ENCODE measurements around the gene JAG1.
"Not testable (repeated sequence)": the region's sequence is repeated elsewhere in the genome, so short reads cannot be mapped to it uniquely, and the experiment has no call there.

JAG1 gene

DNA sequence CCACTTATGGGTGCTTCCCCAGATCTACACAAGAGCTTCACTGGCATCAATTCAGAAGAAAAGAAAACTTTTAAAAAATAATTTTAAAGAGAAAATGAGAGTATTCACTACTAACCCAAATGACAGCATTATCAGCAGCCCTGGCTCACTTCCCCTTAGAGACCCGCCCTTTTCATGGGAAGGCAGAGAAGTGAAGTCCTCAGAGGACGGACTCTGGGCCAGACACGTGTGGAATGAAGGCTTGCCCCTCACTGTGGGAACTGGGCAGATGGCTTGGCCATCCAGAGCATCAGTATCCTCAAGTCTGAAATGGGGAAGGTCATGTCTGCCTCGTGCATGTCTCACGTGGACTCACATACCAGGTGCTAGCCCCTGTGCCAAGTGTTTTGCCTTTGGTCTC lies 63.5 kb downstream of the JAG1 start:
- DNase-seq (ENCODE audit: low read depth in 2 of 2): no peak

DNA sequence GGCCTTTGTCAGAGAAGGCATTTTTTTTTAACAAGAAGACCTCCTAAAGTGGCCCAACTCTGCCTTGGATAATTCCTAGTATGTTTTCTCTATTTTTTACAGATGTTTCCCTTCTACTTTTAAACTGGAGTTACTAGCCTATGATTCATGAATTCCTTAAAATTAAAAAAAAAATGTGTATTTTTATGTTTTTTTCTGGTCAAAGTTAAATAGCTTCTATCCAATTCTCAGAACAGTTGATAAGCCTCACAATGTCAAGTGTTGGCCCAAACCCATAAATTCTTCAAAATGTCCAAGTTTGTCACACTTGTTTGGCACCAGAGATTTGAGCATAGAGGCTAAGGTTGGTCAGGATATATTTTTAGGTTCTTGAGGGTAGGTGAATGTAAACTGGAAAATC lies 64.0 kb downstream of the JAG1 start:
- DNase-seq (ENCODE audit: low read depth in 2 of 2): no peak

DNA sequence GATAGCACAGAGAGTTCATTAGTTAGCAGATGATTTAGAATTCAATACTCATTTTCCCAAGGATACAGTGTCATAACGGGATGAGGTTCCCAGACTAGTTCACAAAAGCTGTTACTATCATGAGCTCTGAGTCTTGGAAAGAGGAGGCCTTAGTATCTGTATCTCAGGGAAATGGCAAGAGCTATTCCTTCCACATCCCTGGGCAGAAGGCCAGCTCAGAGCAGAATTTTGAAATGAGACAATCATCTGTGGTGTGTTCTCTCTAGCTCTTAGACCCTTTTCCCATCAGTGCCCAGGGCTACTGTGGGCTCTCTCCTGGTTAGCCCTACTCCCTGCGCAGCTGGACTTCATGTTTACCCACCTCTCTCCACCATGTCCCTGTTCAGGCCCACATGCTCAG lies 64.5 kb downstream of the JAG1 start:
- no peak for DNase-seq (ENCODE audit: low read depth in 2 of 2)

DNA sequence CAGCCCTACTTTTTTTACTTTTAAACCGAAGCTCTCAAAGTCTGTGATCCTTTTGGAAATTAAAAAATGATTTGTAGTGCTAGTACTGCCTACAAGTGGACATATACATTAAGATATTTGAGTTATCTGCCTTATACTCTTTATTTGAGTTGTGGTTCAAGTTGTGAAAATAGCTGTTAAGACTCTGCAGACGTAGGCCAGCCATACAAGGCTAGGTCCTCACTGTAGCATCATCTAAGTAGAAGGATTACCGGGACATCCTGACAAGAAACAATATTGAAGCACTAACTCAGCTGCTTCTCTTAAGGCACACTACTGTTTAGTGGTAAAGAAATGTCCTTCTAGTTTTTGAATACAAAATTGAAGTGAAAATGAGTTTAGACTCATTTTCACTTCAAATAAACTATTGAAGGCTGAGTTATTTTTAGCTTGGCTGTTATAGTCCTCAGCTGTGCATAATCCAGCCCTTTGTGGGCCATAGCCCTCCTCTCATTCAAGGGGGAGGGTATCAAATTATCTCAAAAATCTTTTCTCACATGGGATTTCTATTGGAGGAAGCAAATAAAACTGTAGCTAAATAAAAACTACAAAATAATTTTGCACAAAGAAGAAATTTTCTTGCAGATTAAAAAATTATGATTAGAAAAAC lies 68.1 kb downstream of the JAG1 start:
- DNase-seq (ENCODE audit: low read depth in 2 of 2): no peak

DNA sequence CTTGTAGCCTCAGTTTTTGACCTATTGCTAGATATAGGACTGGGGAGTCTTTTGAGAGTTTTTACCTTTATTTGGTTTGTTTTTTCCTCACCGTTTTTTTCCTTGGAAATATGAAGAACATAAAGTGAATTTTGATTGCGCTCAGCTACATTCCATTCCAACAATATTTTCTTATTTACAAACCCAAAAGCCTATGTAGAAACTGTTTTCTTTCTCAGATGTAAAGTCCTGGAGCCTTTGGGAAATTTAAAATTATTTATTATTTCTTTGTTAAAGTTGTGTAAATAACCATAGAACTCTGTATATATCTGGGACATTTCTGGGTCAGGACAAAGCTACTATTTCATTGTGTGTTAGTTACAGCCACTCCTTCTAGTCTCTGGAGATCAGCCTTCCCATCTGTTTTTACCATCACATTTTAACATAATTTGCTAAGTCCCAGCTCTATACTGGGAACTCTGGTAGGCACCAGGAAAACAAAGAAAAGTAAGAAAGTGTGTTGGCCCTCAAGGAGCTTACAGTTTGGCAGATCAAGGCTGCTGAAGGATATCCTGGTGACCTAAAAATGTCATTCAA lies 68.8 kb downstream of the JAG1 start:
- no peak for DNase-seq (ENCODE audit: low read depth in 2 of 2)

DNA sequence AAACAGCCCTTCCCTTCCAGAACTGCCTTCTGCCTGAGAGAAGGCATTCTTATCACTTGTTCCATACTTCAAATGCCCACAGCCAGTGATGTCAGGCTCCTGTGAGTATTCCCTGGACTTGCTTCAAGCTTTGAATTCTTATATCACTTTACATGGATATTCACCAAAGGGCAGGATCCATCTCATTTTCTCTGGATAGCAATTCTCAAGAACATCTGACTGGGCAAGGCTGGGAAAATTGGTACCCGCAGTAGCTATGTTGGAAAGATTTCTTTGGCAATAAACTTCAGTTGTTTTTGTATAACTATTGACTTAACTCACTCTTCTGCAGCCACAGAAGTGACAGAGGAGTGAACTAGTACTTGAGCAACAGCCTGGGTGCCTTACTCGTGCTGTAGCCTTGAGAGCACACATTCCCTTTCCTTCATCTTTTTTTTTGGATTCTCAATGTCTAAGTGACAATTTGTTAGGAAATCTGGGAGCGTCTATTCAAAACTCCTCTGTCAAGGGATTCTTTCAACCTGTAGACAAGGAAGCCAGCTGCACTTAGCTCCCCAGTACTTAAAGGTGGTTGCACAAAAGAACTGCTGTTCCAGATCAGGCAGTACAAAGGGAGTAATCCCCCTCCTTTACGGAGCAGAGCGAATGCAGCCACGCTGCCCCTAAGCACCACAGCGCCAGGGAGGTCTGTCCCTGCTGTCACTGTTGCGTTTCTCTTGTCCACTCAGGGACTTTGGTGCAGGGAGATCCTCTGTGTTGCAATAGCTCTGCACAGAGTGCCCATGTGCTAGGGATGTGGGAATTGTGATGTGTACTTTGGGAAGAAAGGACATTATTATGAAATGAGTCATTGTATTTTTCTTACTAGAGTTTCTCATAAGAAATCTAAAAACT lies 69.6 kb downstream of the JAG1 start:
- DNase-seq (ENCODE audit: low read depth in 2 of 2): no peak

DNA sequence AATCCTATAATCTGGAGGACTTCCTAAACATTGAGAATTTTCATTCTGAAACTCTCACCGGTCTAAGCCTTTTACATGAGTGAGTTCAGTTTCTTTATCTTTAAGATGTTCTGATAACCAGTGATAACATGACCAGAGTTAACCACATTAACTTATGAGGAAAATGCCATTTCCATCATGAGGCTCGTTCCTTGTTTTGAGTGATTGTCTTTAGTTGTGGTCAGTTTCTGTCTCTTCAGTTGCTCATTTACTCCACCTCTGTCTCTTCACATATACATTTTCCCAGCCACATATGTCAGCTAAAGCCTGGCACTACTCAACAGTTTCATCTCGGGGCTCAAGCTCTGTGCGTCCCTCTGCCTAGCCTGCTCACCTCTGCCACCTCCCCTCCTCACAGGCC lies 70.4 kb downstream of the JAG1 start:
- DNase-seq (ENCODE audit: low read depth in 2 of 2): no peak

DNA sequence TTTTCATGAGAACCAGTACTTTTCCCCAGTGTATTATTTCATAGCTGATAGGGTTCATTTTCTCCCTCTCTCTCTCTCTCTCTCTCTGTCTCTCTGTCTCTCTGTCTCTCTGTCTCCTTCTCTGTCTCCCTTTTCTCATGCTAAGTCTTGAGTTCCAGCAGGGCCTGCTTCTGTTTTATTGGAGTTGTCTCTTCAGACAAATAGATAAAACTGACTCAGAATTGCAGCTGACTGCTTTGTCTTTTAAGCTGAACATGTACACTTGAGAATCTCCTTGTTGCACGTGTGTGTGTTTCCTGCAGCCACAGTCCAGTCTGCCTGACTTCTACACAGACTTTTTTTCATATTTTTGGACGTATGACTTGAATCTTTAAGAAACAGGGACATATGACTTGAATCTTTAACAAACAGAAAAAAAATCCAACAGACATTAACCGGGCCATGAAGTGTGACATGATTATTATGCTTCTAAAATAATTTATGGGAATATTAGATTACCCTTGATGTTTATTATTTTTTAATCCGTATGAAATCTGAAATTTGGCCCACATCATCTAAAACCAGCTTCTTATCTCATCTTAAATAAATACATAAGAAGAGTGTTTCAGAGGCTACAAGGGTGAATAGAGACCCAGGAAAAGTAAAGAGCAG lies 71.5 kb downstream of the JAG1 start:
- DNase-seq (ENCODE audit: low read depth in 2 of 2): no peak

DNA sequence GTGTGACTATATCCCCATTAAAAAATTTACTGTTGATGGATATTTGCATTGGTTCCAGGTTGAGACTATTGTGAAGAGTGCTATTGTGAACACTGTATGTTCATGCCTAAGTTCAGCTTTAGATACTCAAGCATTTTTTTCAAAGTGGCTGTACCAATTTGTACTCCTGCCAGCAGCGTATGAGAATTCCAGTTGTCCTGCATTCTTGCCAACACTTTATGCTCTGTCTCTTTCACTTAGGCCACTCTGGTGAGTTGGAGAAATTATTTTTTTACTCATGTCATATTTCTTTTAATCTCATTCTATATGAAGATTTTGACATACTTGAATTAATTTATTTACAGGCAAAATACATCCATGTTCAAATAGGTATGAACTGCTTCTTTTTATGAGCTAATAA lies 76.2 kb downstream of the JAG1 start:
- DNase-seq (ENCODE audit: low read depth in 2 of 2): no peak

DNA sequence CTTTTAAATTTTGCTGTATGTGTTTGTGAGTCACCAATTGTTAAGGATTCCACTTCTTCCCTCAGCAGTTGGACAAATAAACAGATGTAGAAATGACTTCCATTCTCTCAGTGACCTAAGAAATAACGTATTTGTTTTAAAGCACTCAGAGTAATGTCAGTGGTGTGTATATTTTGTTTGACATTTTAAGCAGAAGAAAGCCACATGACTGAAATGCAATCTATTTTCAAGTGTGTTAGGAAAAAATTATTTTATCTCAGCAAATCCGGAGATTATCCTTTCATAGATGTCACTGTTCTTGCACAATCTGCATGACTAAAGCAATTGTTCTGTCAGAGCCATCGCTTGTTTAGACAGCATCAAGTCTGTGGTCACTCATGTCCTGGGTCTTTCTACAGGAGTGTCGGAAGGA lies 77.1 kb downstream of the JAG1 start:
- DNase-seq (ENCODE audit: low read depth in 2 of 2): no peak

DNA sequence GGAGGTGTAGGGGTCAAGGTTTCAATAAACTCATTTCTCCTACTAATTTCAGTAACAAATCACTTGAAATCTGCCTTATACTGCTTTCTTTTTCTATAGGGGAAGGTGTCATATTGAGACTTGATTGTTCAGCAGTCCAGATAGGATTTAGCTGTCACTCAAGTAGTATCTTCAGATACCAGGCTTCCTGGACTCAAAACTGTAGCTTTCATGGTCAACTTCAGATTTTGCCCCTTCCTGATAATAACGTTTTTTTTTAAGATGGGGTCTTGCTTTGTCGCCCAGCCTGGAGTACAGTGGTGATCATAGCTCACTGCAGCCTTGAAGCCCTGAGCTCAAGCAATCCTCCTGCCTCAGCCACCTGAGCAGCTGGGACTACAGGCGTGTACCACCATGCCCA lies 77.8 kb downstream of the JAG1 start:
- DNase-seq (ENCODE audit: low read depth in 2 of 2): no peak

DNA sequence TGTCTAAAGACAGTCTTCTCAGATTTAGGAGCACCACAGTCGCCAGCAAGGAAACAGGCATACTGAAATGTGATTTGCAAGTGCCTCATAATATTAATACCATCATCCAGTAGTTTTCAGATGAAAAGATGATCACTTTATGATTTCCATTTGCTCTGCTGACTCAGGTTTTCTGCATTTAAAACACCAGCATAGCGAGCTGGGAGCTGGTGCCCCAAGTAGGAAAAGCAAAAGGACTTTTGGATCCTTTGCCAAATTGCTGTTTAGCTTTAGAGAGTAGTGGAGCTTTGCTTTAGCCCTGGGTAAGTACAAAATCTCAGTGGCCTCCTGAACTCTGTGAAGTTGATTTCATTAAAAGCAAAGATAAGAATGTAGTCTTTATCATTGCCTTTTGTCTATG lies 78.5 kb downstream of the JAG1 start:
- no peak for DNase-seq (ENCODE audit: low read depth in 2 of 2)

DNA sequence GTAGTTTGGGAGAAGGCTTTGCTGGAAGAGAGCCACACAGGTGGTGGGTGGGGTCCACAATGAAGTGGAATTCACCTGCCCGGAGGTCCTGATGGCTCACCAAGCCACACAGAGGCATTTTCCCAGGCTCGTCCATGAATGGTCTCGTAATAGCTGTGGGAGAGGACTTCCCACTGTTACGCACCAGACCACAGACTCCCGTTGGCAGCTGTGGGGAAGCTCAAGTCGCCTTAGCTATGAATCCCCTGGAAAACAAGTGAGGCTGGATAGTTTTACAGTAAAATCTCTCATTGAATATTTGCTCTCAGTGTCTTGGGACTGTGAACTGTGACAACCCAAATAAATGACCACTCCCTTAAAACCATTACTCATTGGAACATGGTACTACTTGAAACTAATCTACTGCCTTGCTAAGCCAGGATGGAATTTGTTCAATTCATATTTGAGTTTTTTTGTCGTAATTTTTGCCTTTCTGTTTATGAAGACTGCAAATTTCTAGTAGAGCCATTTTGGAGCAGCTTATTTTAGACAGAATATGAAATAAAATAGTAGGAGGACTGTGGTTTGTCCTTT lies 79.4 kb downstream of the JAG1 start:
- DNase-seq (ENCODE audit: low read depth in 2 of 2): no peak

DNA sequence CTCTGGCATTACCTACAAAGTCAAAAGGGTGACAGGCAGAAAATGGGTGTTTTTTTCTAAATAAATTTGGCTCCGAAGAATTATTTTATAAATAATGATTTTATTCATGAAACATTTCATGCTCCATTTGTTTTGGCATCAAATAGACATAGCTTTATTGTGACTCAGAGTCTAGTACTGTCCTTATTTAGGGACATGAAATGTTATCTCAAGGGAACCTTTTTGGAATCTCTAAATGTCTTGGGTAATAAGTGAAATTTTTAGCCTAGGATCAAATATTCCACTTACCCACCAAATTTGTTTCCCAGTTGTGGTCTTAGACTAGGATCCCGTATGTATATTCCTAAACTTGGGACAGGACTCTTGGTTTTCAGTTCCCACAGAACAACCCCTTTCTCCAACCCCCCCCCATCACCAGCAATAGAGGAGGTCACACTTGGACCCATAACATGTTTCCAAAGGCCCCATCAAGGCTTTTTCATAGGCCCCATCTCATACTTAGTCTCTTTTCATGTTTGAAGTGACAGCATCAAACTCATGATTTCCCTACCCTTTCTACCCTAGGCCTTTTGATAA lies 81.8 kb downstream of the JAG1 start:
- no peak for DNase-seq (ENCODE audit: low read depth in 2 of 2)

DNA sequence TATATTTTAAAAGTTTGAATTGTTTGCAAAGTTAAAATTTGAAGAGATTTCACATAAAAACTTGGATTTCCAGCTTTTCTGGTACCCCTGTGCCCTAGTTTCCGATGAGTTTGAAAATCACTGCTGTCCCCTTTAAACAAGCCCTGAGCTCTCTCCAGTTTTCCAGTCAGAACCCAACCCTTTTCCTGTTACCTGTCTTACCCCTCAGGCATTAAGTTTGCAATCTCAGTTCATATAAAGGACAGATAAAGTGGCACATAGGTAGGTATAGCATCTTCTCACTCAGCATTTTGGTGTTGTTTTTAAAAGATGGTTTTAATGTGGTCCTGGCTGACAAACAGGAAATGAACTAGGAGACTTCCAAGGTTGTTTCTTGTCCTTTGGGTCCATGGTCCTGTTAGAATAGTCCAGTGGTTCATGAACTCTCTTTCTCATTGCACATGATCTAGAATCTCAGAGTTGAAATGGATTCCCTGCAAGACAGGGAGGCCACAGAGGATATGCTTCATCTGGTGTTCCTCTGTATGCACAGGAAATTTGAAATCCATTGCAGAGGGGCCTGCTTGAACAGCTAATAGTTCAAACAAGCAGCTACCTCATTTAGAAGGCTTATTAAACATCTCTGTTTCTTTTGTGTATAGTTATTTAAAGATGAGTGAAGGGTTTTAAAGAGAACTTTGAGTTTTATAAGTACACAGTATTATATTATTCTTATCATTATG lies 82.7 kb downstream of the JAG1 start:
- no peak for DNase-seq (ENCODE audit: low read depth in 2 of 2)

DNA sequence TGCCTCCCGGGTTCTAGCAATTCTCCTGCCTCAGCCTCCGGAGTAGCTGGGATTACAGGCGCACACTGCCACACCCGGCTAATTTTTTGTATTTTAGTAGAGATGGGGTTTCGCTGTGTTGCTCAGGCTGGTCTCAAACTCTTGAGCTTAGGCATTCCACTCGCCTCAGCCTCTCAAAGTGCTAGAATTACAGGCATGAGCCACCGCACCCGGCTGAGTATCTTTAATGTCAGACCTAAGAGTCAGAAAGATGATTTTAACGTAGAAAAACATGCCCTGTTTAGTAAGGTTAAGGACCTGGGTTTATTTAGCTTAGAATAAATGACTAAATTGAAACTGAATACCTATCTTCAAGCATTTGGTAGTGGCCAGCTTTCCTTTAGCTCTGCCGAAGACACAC lies 83.4 kb downstream of the JAG1 start:
- DNase-seq (ENCODE audit: low read depth in 2 of 2): not testable (repeated sequence)
